IMR-90 (cell line): Measurements from ENCODE around the gene ZNF768. TPM values are rescaled to one million over a fixed set of nuclear protein-coding genes. Genes with fewer than 3 reads are reported as not detected.

Experiments used
- ATAC-seq: fragments of 200-7000 bp; cut with Tn5 transposase; 2 replicates; pipeline ENCODE4 v1.9.1; 2020; ENCODE audit warnings: low read depth, mild to moderate bottlenecking, moderate library complexity
- BruUV-seq: library from RNA; stranded (reverse); fragments of 400-500 nt; replicated peaks from 2 replicates; lab custom pipeline; 2021; lab: Mats Ljungman, UMichigan
- CTCF ChIA-PET: fragments of 300-600 bp; formaldehyde crosslinking; extraction: SDS; loops from one replicate; lab custom pipeline; 2021; ENCODE audit warnings: antibody characterized with exemption; lab: Yijun Ruan, JAX
- POLR2A ChIA-PET: fragments of 300-600 bp; sonication (Branson Sonifier 250); formaldehyde crosslinking; loops from one replicate; lab custom pipeline; 2022; ENCODE audit warnings: antibody characterized with exemption; ENCODE audit not compliant: unreplicated experiment; lab: Charles Lee
- DNase-seq: peaks from one replicate; pipeline ENCODE4 v3.0.0; 2013
- H2AFZ ChIP-seq: replicated peaks from 2 replicates; pipeline ENCODE3; 2013; ENCODE audit warnings: low read length, mild to moderate bottlenecking; ENCODE audit not compliant: poor library complexity
- H2AK5ac ChIP-seq: 2 replicates; pipeline ENCODE4 v1.6.1; 2013; ENCODE audit warnings: low read depth, low read length, inconsistent platforms
- H2AK9ac ChIP-seq: replicated peaks from 2 replicates; pipeline ENCODE3; 2013; ENCODE audit warnings: mild to moderate bottlenecking, low read depth, low read length, moderate library complexity; ENCODE audit not compliant: poor library complexity
- H2BK120ac ChIP-seq: 2 replicates; pipeline ENCODE4 v1.6.1; 2013; ENCODE audit warnings: low read depth, low read length, inconsistent platforms
- H2BK15ac ChIP-seq: 3 replicates; pipeline ENCODE4 v1.6.1; 2013; ENCODE audit warnings: low read depth, low read length, inconsistent platforms
- H2BK20ac ChIP-seq: 2 replicates; pipeline ENCODE4 v1.6.1; 2013; ENCODE audit warnings: low read depth, mild to moderate bottlenecking, inconsistent platforms, low read length, moderate library complexity
- H2BK5ac ChIP-seq: 2 replicates; pipeline ENCODE4 v1.6.1; 2013; ENCODE audit warnings: mild to moderate bottlenecking, low read depth, low read length, inconsistent platforms; ENCODE audit not compliant: poor library complexity, severe bottlenecking
- H3K14ac ChIP-seq: replicated peaks from 2 replicates; pipeline ENCODE4 v1.6.1; 2013; ENCODE audit warnings: low read depth, low read length, inconsistent platforms
- H3K18ac ChIP-seq: 2 replicates; pipeline ENCODE4 v1.6.1; 2013; ENCODE audit warnings: low read depth, low read length, control low read depth
- H3K23ac ChIP-seq: 2 replicates; pipeline ENCODE4 v1.6.1; 2013; ENCODE audit warnings: low read depth, low read length, inconsistent platforms
- H3K27ac ChIP-seq: 2 replicates; pipeline ENCODE4 v1.5.1; 2013; ENCODE audit warnings: mild to moderate bottlenecking, control low read depth, low read length; ENCODE audit not compliant: insufficient read depth
- H3K27me3 ChIP-seq: 2 replicates; pipeline ENCODE4 v1.6.1; 2013; ENCODE audit warnings: low read length; ENCODE audit not compliant: control insufficient read depth, insufficient read depth
- H3K36me3 ChIP-seq: 2 replicates; pipeline ENCODE4 v1.6.1; 2013; ENCODE audit warnings: low read length, mixed read lengths; ENCODE audit not compliant: control insufficient read depth, insufficient read depth
- H3K4ac ChIP-seq: 2 replicates; pipeline ENCODE4 v1.6.1; 2013; ENCODE audit warnings: low read depth, low read length, inconsistent platforms
- H3K4me1 ChIP-seq: 2 replicates; pipeline ENCODE4 v1.6.1; 2013; ENCODE audit warnings: low read length, mixed read lengths; ENCODE audit not compliant: control insufficient read depth, insufficient read depth
- H3K4me2 ChIP-seq: 2 replicates; pipeline ENCODE4 v1.6.1; 2013; ENCODE audit warnings: low read depth, mild to moderate bottlenecking, control low read depth, low read length, moderate library complexity
- H3K4me3 ChIP-seq: 2 replicates; pipeline ENCODE4 v1.5.1; 2013; ENCODE audit warnings: low read depth, mild to moderate bottlenecking, control low read depth, low read length, moderate library complexity; ENCODE audit not compliant: insufficient read depth
- H3K56ac ChIP-seq: 2 replicates; pipeline ENCODE4 v1.6.1; 2013; ENCODE audit warnings: low read length, inconsistent platforms; ENCODE audit not compliant: insufficient read depth; ENCODE audit errors: extremely low read depth
- H3K79me1 ChIP-seq, 2 experiments: 2 replicates each; pipeline ENCODE4 v1.6.1; 2013; ENCODE audit warnings: low read length in 2 of 2, inconsistent platforms in 1 of 2, low read depth in 1 of 2
- H3K9ac ChIP-seq: 2 replicates; pipeline ENCODE4 v1.6.1; 2013; ENCODE audit warnings: low read depth, low read length, control low read depth
- H3K9me1 ChIP-seq: 2 replicates; pipeline ENCODE4 v1.6.1; 2013; ENCODE audit warnings: low read length, inconsistent platforms; ENCODE audit not compliant: insufficient read depth
- H3K9me3 ChIP-seq: 2 replicates; pipeline ENCODE4 v1.6.1; 2013; ENCODE audit warnings: low read length; ENCODE audit not compliant: control insufficient read depth, insufficient read depth
- H4K20me1 ChIP-seq: 2 replicates; pipeline ENCODE4 v1.6.1; 2013; ENCODE audit warnings: low read length, inconsistent platforms; ENCODE audit not compliant: insufficient read depth
- H4K5ac ChIP-seq: 2 replicates; pipeline ENCODE4 v1.6.1; 2013; ENCODE audit warnings: mild to moderate bottlenecking, low read depth, low read length, control low read depth
- H4K8ac ChIP-seq, 2 experiments: 2 replicates each; pipeline ENCODE4 v1.6.1; 2013; ENCODE audit warnings: low read depth in 2 of 2, low read length in 2 of 2, control low read depth in 1 of 2, inconsistent platforms in 1 of 2
- H4K91ac ChIP-seq: 2 replicates; pipeline ENCODE4 v1.6.1; 2013; ENCODE audit warnings: low read depth, low read length, inconsistent platforms; ENCODE audit not compliant: insufficient read depth
- BHLHE40 ChIP-seq: fragments of 150-350 bp; IDR thresholded peaks from 2 replicates; pipeline ENCODE4 v1.6.1; 2016; ENCODE audit warnings: mild to moderate bottlenecking, low read depth, low read length
- CEBPB ChIP-seq: IDR thresholded peaks from 2 replicates; pipeline ENCODE4 v1.6.1; 2012; ENCODE audit warnings: low read depth, low read length, improper control_type of control experiment
- CHD1 ChIP-seq: IDR thresholded peaks from 2 replicates; pipeline ENCODE4 v1.6.1; 2012; ENCODE audit warnings: low read depth, low read length, improper control_type of control experiment
- CTCF ChIP-seq: conservative IDR thresholded peaks from 2 replicates; pipeline ENCODE4 v1.5.1; 2012; ENCODE audit warnings: mild to moderate bottlenecking, low read depth, low read length, improper control_type of control experiment
- ELK1 ChIP-seq: fragments of 150-350 bp; IDR thresholded peaks from 2 replicates; pipeline ENCODE4 v1.6.1; 2016; ENCODE audit warnings: low read depth, mild to moderate bottlenecking, low read length, moderate library complexity, borderline replicate concordance
- FOS ChIP-seq: fragments of 150-350 bp; IDR thresholded peaks from 2 replicates; pipeline ENCODE4 v1.6.1; 2016; ENCODE audit warnings: low read depth, low read length
- MAFK ChIP-seq: IDR thresholded peaks from 2 replicates; pipeline ENCODE4 v1.6.1; 2012; ENCODE audit warnings: low read depth, low read length, improper control_type of control experiment
- MAZ ChIP-seq: IDR thresholded peaks from 2 replicates; pipeline ENCODE4 v1.6.1; 2012; ENCODE audit warnings: low read depth, mild to moderate bottlenecking, low read length, improper control_type of control experiment, moderate library complexity, borderline replicate concordance
- MXI1 ChIP-seq: IDR thresholded peaks from 2 replicates; pipeline ENCODE4 v1.6.1; 2012; ENCODE audit warnings: low read depth, mild to moderate bottlenecking, low read length, moderate library complexity, borderline replicate concordance
- NFE2L2 ChIP-seq: fragments of 150-350 bp; IDR thresholded peaks from 2 replicates; pipeline ENCODE4 v1.6.1; 2016; ENCODE audit warnings: low read depth, mild to moderate bottlenecking, low read length
- POLR2A ChIP-seq: IDR thresholded peaks from 2 replicates; pipeline ENCODE4 v1.6.1; 2012; ENCODE audit warnings: mild to moderate bottlenecking, low read depth, low read length
- RAD21 ChIP-seq: IDR thresholded peaks from 2 replicates; pipeline ENCODE4 v1.6.1; 2012; ENCODE audit warnings: low read length, improper control_type of control experiment
- RCOR1 ChIP-seq: IDR thresholded peaks from 2 replicates; pipeline ENCODE4 v1.6.1; 2012; ENCODE audit warnings: mild to moderate bottlenecking, low read length, improper control_type of control experiment; ENCODE audit not compliant: insufficient replicate concordance
- RFX5 ChIP-seq: IDR thresholded peaks from 2 replicates; pipeline ENCODE4 v1.8.0; 2012; ENCODE audit warnings: low read depth, mild to moderate bottlenecking, low read length, moderate library complexity
- SMC3 ChIP-seq: fragments of 150-350 bp; IDR thresholded peaks from 2 replicates; pipeline ENCODE4 v1.6.1; 2016; ENCODE audit warnings: low read depth, mild to moderate bottlenecking, antibody characterized with exemption, low read length, moderate library complexity
- USF2 ChIP-seq: fragments of 150-350 bp; IDR thresholded peaks from 2 replicates; pipeline ENCODE4 v1.6.1; 2017; ENCODE audit warnings: mild to moderate bottlenecking, antibody characterized with exemption, low read length, low read depth
- WGBS, 2 experiments: methylation state at CpG; one replicate each; pipeline versions ENCODE4 v1.1.5 to v1.1.7; 2013; ENCODE audit warnings: missing lambda C conversion rate in 2 of 2; ENCODE audit not compliant: insufficient read length in 1 of 2; ENCODE audit errors: extremely low coverage in 2 of 2; 5-methylcytosine and 5-hydroxymethylcytosine counted together
- dilution Hi-C: fragments of 300-500 bp; cut with HindIII; formaldehyde crosslinking; loops from one replicate; pipeline ENCODE4 v1.14.3; 2018; ENCODE audit warnings: low sequenced_read_pairs; ENCODE audit not compliant: unreplicated experiment
- in situ Hi-C: fragments of 300-500 bp; cut with MboI; formaldehyde crosslinking; loops from 3 replicates; pipeline ENCODE4 v1.14.3; 2019; ENCODE audit warnings: low sequenced_read_pairs, inconsistent platforms, mixed read lengths
- intact Hi-C: fragments of 100-400 bp; cut with micrococcal nuclease; formaldehyde crosslinking; loops from 2 replicates; pipeline ENCODE4 v1.10.0; 2022
- polyA plus RNA-seq, 3 experiments: library from polyadenylated mRNA; depleted of rRNA; stranded (reverse); fragments of >200 nt; gene quantifications; 2 replicates each; pipeline ENCODE4 v1.2.3, GENCODE V29; 2012; ENCODE audit warnings: low replicate concordance in 1 of 3
- total RNA-seq: library from RNA; depleted of rRNA; stranded (reverse); fragments of >200 nt; gene quantifications from 2 replicates; pipeline ENCODE4 v1.2.3, GENCODE V29; 2012

The ZNF768 gene
- total and polyA plus RNA-seq, 2 of the 4 experiments (the other 2 are of a cell fraction), result 9.3 to 22.1 TPM

- Histone ChIP-seq H4K8ac (no peak overlapping the region), H2AFZ (no peak overlapping the region), H2AK5ac (no peak overlapping the region; the same call in 1 of the 2 replicates), H3K23ac (no peak overlapping the region), H2BK15ac (no peak overlapping the region), H3K18ac (no peak overlapping the region), H4K91ac (no peak overlapping the region), H2BK20ac (no peak overlapping the region), H2BK5ac (no peak overlapping the region), H3K79me1 (no peaks in the 10 kb centered on the region), H3K9ac (no peak overlapping the region), H3K9me1 (0 out of 2 replicates have a peak, but pooled peaks cover 2% of the 10 kb centered on the region), H3K14ac (no peak overlapping the region), H3K4me3 (no peak overlapping the region), H4K20me1 (no peaks in the 10 kb centered on the region), H3K36me3 (no peaks in the 10 kb centered on the region), H2AK9ac (no peak overlapping the region), H3K9me3 (no peaks in the 10 kb centered on the region), H2BK120ac (no peak overlapping the region), H3K4me2 (no peak overlapping the region), H4K5ac (no peak overlapping the region), H3K4ac (no peak overlapping the region), H3K27ac (no peak overlapping the region), H3K56ac (no peak overlapping the region), H3K27me3 (peaks cover 39% of the 10 kb centered on the region), H3K4me1 (0 out of 2 replicates have a peak, but pooled peaks cover 2% of the 10 kb centered on the region)
- WGBS, 2 experiments, result 100% methylated on average over 2 of the region's 5 CpGs; no CpG with 5 or more reads in 1 of the 2 experiments
- in situ Hi-C loops (no loop called here), dilution Hi-C loops (no loop called here), intact Hi-C loops (no loop called here)
- POLR2A ChIA-PET, result no interaction called here
- no peak for ATAC-seq
- BruUV-seq, result no TSS peak
- CTCF ChIA-PET, result interaction anchor here (0.6 to 0.7 kb wide), 3 partner anchors 10 to 77 kb away, joined by 3 to 5 read pairs (median 3); partner anchors contain the start of gene ZNF764
- no peak for TF ChIP-seq RCOR1
- no peak for TF ChIP-seq MXI1
- TF ChIP-seq POLR2A, result no peak
- no peak for TF ChIP-seq MAZ
- TF ChIP-seq ELK1, result no peak
- no peak for TF ChIP-seq USF2
- TF ChIP-seq CHD1, result no peak
- no peak for TF ChIP-seq SMC3
- no peak for TF ChIP-seq FOS
- no peak for TF ChIP-seq RAD21
- no peak for TF ChIP-seq CTCF
- no peak for TF ChIP-seq CEBPB
- TF ChIP-seq RFX5, result no peak
- no peak for TF ChIP-seq NFE2L2
- TF ChIP-seq MAFK, result no peak
- TF ChIP-seq BHLHE40, result no peak
- no peak for DNase-seq
Observed at GRCh38 chr16:30481381-30481780, 45.0 kb downstream of the ZNF768 start.
